ENCODE measurements around the gene TREH.
"Not testable (repeated sequence)": the region's sequence is repeated elsewhere in the genome, so short reads cannot be mapped to it uniquely, and the experiment has no call there.

- TF ChIP-seq CTCF (conservative IDR thresholded peaks at IDR 0.05; ENCODE audit: low read depth, low read length); EZH2 (IDR thresholded peaks at IDR 0.05; ENCODE audit: borderline replicate concordance, low read depth, low read length, poor library complexity, severe bottlenecking): not testable (repeated sequence)
Measured at GRCh38 chr11:118717733-118718132, 38.3 kb upstream of the TREH start.

Measured in A673 (cell line).